ENCODE data around the gene MTREX.

- TF ChIP-seq CTCF (IDR thresholded peaks at IDR 0.05; ENCODE audit: poor library complexity) (no peak), EZH2 (IDR thresholded peaks at IDR 0.05; ENCODE audit: borderline replicate concordance) (no peak)
Observed at GRCh38 chr5:55393501-55394175, 85.8 kb downstream of the MTREX start.

All from hepatocyte (in vitro differentiated cells).